Hepatocyte (in vitro differentiated cells): Measurements from ENCODE around the gene STAT4. TPM values are rescaled to one million over a fixed set of nuclear protein-coding genes. Genes with fewer than 3 reads are reported as not detected.

Experiments used
- DNase-seq: peaks from one replicate; pipeline ENCODE4 v3.0.0-alpha.2; 2016; ENCODE audit warnings: low spot score
- H2AFZ ChIP-seq: fragments of 200-600 bp; sonication (generic); 2 replicates; pipeline ENCODE4 v1.6.0; 2016; ENCODE audit warnings: antibody characterized with exemption, mild to moderate bottlenecking
- H3K27ac ChIP-seq: fragments of 200-600 bp; sonication (generic); 2 replicates; pipeline ENCODE4 v1.5.1; 2016; ENCODE audit warnings: mild to moderate bottlenecking
- H3K27me3 ChIP-seq: fragments of 200-600 bp; sonication (generic); 2 replicates; pipeline ENCODE4 v1.6.1; 2016
- H3K36me3 ChIP-seq: fragments of 200-600 bp; sonication (generic); replicated peaks from 2 replicates; pipeline ENCODE4 v1.5.1; 2016; ENCODE audit warnings: low read depth; ENCODE audit not compliant: insufficient read depth
- H3K4me1 ChIP-seq: fragments of 200-600 bp; sonication (generic); 2 replicates; pipeline ENCODE4 v1.5.1; 2016; ENCODE audit warnings: mild to moderate bottlenecking, moderate library complexity; ENCODE audit not compliant: insufficient read depth
- H3K4me2 ChIP-seq: fragments of 200-600 bp; sonication (generic); 2 replicates; pipeline ENCODE4 v1.6.0; 2016
- H3K4me3 ChIP-seq: fragments of 200-600 bp; sonication (generic); 2 replicates; pipeline ENCODE4 v1.5.1; 2016; ENCODE audit warnings: mild to moderate bottlenecking
- H3K79me2 ChIP-seq: fragments of 200-600 bp; sonication (generic); 2 replicates; pipeline ENCODE4 v1.6.0; 2017; ENCODE audit warnings: mild to moderate bottlenecking
- H3K9me2 ChIP-seq: fragments of 200-600 bp; sonication (generic); replicated peaks from 2 replicates; pipeline ENCODE4 v1.6.0; 2017; ENCODE audit warnings: mild to moderate bottlenecking; ENCODE audit not compliant: insufficient read depth
- H3K9me3 ChIP-seq: fragments of 200-600 bp; sonication (generic); 2 replicates; pipeline ENCODE4 v1.5.1; 2016; ENCODE audit warnings: low read depth, mild to moderate bottlenecking
- H4K20me1 ChIP-seq: fragments of 200-600 bp; sonication (generic); 2 replicates; pipeline ENCODE4 v1.6.0; 2016; ENCODE audit warnings: mild to moderate bottlenecking; ENCODE audit not compliant: insufficient read depth, poor library complexity, severe bottlenecking
- CTCF ChIP-seq: fragments of 200-600 bp; sonication (generic); IDR thresholded peaks from 2 replicates; pipeline ENCODE4 v1.5.1; 2016; ENCODE audit warnings: antibody characterized with exemption, mild to moderate bottlenecking; ENCODE audit not compliant: poor library complexity
- EZH2 ChIP-seq: fragments of 200-600 bp; sonication (generic); IDR thresholded peaks from 2 replicates; pipeline ENCODE4 v1.6.1; 2016; ENCODE audit warnings: antibody characterized with exemption, mild to moderate bottlenecking, borderline replicate concordance
- EZH2phosphoT487 ChIP-seq: fragments of 200-600 bp; sonication (generic); IDR thresholded peaks from one replicate; pipeline ENCODE4 v1.6.1; 2018; ENCODE audit warnings: antibody characterized with exemption, mild to moderate bottlenecking, low read depth, moderate library complexity; ENCODE audit not compliant: unreplicated experiment, severe bottlenecking
- WGBS: methylation state at CpG from one replicate; pipeline ENCODE4 v1.1.6; 2016; ENCODE audit warnings: low lambda C conversion rate; ENCODE audit errors: missing lambda C conversion rate; 5-methylcytosine and 5-hydroxymethylcytosine counted together
- polyA plus RNA-seq: library from polyadenylated mRNA; unstranded; fragments of >200 nt; fragmentation: Nextera tagmentation; extraction: Ambion mirVana; gene quantifications from 2 replicates; pipeline ENCODE4 v1.2.1, GENCODE V29; 2016
- total RNA-seq: library from RNA; depleted of rRNA; stranded (reverse); fragments of >200 nt; gene quantifications from 2 replicates; pipeline ENCODE4 v1.2.3, GENCODE V29; 2014

STAT4 gene
- total and polyA plus RNA-seq, 2 experiments from 2014 or later, result 1.6 to 6.6 TPM

GRCh38 chr2:191114403-191114886 is 36.3 kb downstream of the STAT4 start:
- Histone ChIP-seq H3K4me3 (no peak overlapping the region), H3K36me3 (no peaks in the 10 kb centered on the region), H3K27ac (no peak overlapping the region), H3K9me2 (no peaks in the 10 kb centered on the region), H2AFZ (no peak overlapping the region), H4K20me1 (no peaks in the 10 kb centered on the region), H3K27me3 (peaks cover 4% of the 10 kb centered on the region), H3K9me3 (no peaks in the 10 kb centered on the region), H3K79me2 (no peaks in the 10 kb centered on the region), H3K4me1 (no peaks in the 10 kb centered on the region), H3K4me2 (no peak overlapping the region)
- TF ChIP-seq EZH2phosphoT487 (no peak), CTCF (no peak), EZH2 (no peak)
- DNase-seq, result no peak
- 74% methylated on average over 6 of the region's 6 CpGs for WGBS

- 91% methylated on average over 1 of the region's 1 CpG for WGBS
- no peaks in the 10 kb centered on the region for H3K36me3 ChIP-seq
- H3K9me2 ChIP-seq, result no peaks in the 10 kb centered on the region
- H3K27ac ChIP-seq, result no peak overlapping the region
- H3K27me3 ChIP-seq, result peaks cover 4% of the 10 kb centered on the region
- no peak overlapping the region for H3K4me2 ChIP-seq
- no peaks in the 10 kb centered on the region for H4K20me1 ChIP-seq
- no peaks in the 10 kb centered on the region for H3K79me2 ChIP-seq
- H2AFZ ChIP-seq, result no peak overlapping the region
- no peaks in the 10 kb centered on the region for H3K4me1 ChIP-seq
- TF ChIP-seq CTCF (no peak), EZH2 (no peak), EZH2phosphoT487 (no peak)
- DNase-seq, result no peak
- H3K4me3 ChIP-seq, result no peak overlapping the region
- no peaks in the 10 kb centered on the region for H3K9me3 ChIP-seq
Observed at GRCh38 chr2:191113761-191114160, 37.0 kb downstream of the STAT4 start.

GRCh38 chr2:191112448-191112901 is 38.3 kb downstream of the STAT4 start:
- Histone ChIP-seq H3K27me3 (peaks cover 4% of the 10 kb centered on the region), H3K79me2 (no peaks in the 10 kb centered on the region), H3K4me1 (no peaks in the 10 kb centered on the region), H3K27ac (no peak overlapping the region), H4K20me1 (no peaks in the 10 kb centered on the region), H3K9me3 (no peaks in the 10 kb centered on the region), H3K4me3 (no peak overlapping the region), H2AFZ (no peak overlapping the region), H3K4me2 (no peak overlapping the region), H3K36me3 (no peaks in the 10 kb centered on the region), H3K9me2 (no peaks in the 10 kb centered on the region)
- no peak for DNase-seq
- 95% methylated on average over 4 of the region's 4 CpGs for WGBS
- TF ChIP-seq EZH2phosphoT487, result no peak

GRCh38 chr2:191109888-191110287 is 40.9 kb downstream of the STAT4 start:
- WGBS, result 96% methylated on average over 2 of the region's 2 CpGs
- DNase-seq, result no peak
- Histone ChIP-seq H3K4me3 (no peak overlapping the region), H3K79me2 (no peaks in the 10 kb centered on the region), H2AFZ (no peak overlapping the region), H3K9me3 (no peaks in the 10 kb centered on the region), H3K27me3 (peaks cover 4% of the 10 kb centered on the region), H3K4me1 (no peaks in the 10 kb centered on the region), H3K9me2 (no peaks in the 10 kb centered on the region), H4K20me1 (no peaks in the 10 kb centered on the region), H3K27ac (no peak overlapping the region), H3K36me3 (no peaks in the 10 kb centered on the region), H3K4me2 (no peak overlapping the region)
- TF ChIP-seq CTCF (no peak), EZH2 (no peak)
